Middle frontal gyrus (tissue), 1 donor: ENCODE data around the gene TOMM70.

ENCODE experiments used
- DNase-seq: peaks from one replicate; pipeline ENCODE4 v3.0.0-alpha.2; 2015; ENCODE audit warnings: low spot score; ENCODE audit errors: extremely low spot score

The TOMM70 gene

DNA sequence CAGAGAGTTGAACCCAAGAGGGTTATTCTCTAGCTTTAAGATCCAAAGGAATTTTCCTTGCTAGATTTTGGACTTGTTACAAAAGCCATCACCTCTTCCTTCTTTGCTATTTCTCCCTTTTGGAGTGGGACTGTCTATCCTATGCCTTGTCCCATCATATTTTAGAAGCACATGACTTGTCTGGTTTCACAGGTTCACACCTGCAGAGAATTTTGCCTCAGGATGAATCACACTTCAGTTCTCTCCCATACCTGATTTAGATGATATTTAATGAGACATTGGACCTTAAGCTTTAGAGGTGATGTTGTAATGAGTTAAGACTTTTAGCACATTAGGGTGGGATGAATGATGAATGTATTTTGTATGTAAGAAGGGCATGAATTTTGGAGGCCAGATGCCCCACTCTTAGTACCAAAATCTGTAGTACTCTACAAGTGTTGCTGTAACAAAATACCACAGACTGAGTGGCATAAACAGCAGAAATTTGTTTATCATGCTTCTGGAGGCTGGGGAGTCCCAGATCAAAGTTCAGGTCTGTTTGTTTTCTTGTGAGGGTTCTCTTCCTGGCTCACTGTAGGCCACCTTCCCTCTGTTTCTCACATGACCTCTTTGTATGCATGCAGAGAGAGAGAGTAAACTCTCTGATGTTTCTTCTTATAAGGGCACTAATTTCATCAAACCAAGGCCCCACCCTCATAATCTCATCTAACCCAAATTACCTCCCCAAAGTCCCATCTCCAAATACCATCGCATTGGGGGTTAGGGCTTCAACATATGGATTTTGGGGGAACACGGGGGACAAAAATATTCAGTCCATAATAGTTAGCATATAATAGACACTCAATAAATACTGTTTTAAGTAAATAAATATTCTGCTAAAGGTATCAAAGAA, 10.4 kb upstream of the TOMM70 start:
- no peak for DNase-seq

DNA sequence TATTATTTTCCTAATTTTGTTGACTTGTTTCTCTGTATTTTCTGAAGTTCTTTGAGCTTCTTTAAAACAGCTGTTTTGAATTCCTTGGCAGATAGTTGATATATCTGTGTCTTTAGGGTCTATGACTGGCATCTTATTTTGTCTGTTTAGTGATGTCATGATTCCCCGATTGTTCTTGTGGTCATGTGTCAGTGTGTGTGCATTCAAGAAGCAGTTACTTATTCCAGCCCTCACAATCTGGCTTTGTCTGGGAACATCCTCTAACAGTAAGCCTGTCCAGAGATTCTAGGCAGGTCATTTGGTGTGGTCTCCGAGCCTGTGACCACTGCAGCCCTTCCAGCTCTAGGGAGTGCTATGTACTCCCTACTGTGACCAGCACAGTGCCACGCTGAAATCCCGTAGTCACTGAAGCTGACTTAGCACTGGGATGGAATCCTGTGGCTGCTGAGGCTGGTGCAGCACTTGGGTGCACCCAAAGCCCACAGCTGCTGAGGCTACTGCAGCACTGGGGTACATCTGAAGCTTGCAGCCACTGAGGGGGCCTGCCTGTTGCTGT, 7.2 kb upstream of the TOMM70 start:
- DNase-seq, result no peak

DNA sequence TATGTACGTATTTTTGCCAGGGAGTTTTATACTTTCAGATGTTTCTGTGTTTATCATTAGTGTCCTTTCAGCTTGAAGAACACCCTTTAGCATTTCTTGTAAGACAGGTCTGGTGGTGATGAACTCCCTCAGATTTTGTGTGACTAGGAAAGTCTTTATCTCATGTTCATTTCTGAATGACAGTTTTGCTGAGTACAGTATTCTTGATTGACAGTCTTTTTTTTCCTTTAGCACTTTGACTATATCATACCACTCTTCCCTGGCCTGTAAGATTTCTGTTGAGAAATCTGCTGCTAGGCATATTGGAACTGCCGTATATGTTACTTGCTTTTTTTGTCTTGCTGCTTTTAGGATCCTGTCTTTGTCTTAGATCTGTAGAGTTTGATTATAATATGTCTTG, 6.3 kb upstream of the TOMM70 start:
- DNase-seq, result no peak

DNA sequence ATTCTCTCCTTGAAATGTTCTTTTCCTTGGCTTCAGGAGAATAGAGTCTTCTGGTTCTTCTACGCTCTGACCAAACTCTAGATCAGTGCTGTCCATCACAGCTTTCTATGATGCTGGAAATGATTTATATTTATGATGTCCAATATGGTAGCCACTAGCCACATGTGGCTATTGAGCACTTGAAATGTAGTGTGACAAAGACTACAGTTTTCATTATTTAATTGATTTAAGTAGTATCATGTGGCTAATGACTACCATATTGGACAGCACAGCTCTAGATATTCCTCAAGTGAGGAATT, 3.3 kb upstream of the TOMM70 start:
- no peak for DNase-seq

DNA sequence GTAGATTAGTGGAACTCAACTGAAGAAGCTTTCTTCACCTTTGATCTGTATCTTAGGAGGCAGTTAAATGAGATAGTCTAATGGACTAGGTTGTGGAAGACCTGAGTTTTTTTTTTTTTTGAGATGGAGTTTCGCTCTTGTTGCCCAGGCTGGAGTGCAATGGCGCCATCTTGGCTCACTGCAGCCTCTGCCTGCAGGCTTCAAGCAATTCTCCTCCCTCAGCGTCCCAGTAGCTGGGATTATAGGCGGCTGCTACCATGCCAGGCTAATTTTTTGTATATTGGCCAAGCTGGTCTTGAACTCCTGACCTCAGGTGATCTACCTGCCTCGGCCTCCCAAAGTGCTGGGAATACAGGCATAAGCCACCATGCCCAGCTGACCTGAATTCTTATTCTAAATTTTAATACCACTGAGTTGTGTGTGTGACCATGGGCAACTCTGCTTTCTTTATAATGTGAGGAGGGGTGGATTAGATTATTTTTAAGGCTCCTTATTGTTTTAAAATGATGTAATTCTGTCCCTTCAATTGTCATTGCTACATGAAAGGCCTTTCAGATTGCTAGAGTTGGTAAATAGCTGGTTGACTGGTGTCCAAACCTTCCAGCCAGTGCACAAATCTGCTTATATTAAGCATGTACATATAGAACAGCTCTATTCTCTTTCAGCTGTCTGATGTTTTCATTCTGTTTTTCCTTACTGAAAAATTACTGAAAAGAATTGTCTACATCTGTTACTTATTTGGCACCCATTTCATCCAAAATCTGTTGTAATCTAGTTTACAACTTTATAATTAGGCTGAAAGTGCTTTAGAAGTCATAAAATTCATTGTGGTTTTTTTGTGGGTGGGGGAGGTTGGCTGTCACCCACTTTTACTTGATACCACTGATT, 2.7 kb upstream of the TOMM70 start:
- no peak for DNase-seq

DNA sequence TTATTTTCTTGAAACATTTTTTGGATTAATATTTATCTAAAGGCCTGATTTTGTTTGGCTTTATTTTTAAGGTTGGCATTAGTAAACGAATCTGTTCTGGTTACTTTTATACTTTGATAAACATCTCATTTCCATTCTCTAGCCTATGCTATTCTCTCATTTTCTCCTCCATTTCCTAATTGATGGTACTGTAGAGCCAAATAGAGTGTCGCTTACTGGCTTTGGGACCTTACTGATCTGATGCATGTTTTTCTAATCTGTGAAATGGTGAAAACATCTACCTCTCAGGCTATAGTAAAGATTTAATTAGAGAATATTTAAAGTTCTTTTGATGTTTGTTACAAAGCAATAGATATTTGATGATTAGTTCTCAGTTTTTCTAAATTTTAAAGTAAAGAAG, 2.0 kb upstream of the TOMM70 start:
- no peak for DNase-seq

DNA sequence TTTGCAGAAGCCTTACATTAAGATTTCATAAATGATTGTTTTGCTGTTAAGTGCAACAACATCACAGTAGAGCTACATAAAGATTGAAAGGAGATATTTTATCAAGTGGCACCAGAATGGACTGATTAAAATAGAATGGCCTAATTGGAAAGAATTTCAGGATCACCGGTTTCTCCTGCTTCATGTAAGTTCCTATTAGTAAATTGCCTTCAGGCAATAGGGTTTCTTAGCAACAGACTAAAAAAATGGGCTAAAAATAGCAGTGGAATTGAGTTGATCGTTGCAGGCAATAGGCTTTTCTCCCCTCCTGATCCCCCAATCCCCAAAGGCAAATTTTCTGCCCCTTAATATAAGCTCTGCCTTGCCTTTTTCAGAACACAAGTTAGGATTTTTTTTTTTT, 1.4 kb upstream of the TOMM70 start:
- DNase-seq, result no peak

GRCh38 chr3:100401674-100402041, 769 bp upstream of the TOMM70 start:
- no peak for DNase-seq

DNA sequence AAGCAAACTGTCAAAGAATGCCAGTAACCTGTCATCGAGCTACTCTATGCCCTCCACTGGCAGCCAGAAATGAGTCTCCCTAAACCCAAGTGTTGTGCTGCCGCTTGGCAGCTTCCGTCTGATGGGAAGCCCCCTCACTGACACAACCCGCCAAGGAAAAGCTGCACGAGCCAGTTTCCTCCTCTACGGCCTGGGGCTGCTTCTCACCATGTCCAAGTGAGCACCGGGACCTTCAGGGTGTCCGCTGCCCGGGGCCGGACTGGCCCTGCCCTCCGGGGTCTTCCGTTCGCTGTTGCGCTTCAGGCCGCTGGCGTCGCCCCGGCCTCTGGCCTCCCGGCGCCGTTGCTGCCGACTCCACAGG, 490 bp downstream of the TOMM70 start:
- no peak for DNase-seq

DNA sequence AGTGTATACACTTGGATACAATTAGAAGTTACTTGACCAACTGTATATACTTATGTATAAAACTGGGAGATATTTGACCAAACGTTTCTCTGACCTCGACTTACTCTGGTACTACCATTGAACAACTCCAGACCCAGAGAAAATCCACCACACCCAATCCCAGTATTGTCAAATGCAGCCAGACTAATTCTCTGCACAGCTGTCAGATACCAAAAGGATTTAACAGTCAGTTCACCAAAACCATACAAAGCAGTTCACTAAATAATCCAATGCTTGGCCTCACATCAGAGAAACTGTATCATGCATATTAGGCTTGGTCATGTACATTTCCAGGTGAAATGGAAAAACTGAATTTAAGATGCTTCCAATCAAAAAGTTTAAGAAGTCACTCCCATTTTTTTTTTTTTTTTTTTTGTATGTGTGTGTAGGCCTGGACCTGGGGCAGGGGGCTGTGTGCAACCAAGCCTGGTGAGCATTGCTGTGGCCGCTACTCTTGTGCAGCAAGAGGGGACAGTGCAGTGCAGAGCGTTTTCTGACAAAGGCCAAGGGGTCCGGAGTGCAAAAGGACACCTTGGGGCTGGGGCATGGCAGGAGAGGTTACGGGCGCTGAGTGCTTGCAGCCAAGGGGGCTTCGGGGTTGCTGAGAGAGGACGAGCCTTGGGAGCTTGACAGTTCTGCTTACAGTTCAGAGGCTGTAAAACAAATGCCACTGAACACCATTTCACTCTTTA, 1.4 kb downstream of the TOMM70 start:
- no peak for DNase-seq

- DNase-seq, result no peak
Measured at GRCh38 chr3:100396967-100397366, 3.9 kb downstream of the TOMM70 start.

- DNase-seq, result no peak
Measured at GRCh38 chr3:100395679-100396431, 5.0 kb downstream of the TOMM70 start.

GRCh38 chr3:100389025-100389424, 11.9 kb downstream of the TOMM70 start:
- no peak for DNase-seq

DNA sequence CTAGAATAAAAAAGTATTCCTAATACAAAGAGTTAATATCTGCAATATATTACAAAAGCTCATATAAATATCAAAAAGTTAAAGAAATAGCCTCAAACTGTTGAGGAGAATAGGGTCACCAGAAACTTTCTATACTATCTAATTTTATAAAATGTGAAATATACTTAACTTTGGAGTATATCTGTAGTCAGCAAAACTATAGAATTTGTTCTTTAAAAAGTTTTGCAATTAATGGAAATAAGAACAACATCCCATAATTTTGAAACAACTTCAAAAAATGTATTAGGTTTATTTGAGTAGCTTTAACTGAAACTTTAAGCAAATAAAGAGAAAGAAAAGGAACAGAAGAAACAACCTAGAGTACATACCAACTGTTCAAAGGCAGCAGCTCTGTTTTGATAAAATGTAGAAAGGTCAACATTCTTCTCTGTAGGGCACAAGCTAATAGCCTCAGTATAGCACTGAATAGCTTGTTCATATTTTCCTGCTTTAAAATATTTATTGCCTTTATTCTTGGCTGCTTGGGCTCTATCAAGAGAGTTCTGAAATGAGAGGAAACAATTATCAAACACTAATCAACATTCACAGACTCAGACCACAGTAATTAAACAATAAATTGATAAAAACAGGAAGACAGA, 14.3 kb downstream of the TOMM70 start:
- no peak for DNase-seq

GRCh38 chr3:100384733-100385525, 16.0 kb downstream of the TOMM70 start:
- no peak for DNase-seq

DNA sequence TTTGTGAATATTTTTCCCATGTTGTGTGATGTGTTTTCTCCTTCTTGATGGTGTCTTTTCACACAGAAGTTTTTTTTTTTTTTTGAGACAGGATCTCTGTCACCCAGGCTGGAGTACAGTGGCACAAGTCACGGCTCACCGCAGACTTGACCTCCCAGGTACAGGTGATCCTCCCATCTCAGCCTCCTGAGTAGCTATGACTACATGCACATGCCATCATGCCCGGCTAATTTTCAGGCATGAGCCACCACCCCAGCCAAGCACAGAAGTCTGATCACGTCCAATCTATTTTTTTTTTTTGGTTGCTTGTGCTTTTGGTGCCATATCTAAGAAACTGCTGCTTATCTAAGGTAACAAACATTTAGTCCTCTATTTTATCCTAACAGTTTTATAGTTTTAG, 24.6 kb downstream of the TOMM70 start:
- no peak for DNase-seq

DNA sequence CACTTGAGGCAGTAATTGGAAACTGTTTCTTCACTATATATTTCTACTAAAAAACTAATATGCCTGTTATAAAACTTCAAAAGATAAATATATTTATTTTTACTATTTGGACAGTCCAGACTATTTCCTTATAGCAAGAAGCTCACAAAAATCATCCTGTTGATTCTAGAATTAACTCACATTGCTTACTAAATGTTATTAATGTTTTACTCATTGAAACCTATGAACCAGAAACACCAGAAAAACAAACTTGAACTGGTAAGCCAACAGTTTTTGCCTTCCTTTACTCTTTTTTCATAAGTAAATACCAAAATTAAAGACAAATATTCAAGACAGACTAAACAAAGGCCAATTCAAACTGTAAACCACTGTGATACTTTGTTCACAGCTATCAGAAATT, 26.4 kb downstream of the TOMM70 start:
- no peak for DNase-seq

- no peak for DNase-seq
Measured at GRCh38 chr3:100370756-100371155, 30.1 kb downstream of the TOMM70 start.

DNA sequence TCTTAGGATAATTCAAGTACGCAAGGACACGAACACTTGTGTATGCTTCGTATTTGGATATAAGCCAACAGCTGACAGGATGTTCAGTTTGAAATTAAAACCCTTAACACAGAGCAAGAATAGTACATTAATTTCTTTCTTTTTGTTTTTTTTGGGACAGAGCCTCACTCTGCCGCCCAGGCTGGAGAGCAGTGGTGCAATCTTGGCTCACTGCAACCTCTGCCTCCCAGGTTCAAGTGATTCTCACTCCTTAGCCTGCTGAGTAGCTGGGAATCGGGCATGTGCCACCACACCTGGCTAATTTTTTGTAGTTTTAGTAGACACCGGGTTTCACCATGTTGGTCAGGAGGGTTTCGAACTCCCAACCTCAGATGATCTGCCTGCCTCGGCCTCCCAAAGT, 32.4 kb downstream of the TOMM70 start:
- DNase-seq, result no peak

DNA sequence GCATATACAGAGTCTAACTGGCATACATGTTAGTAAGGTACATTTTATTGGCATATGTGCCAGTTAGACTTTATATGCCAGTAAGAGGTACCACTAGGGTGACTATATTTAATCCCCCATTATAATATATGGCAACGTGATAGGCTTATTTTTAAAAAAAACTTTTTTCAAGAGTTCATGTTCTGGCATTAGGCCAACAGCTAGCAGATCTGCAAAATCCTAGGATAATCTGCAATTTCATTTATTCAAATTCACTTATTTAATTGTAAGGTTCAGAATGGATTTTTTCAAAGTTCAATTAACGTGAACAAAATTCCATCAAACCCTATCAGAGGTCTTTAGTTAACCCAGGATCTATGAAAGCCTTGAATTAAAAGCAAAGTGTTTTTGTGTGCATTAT, 34.5 kb downstream of the TOMM70 start:
- DNase-seq, result no peak
